GM20000 (cell line): Measurements from ENCODE around the gene SVIL.
"Not testable (repeated sequence)": the region's sequence is repeated elsewhere in the genome, so short reads cannot be mapped to it uniquely, and the experiment has no call there.

Experiments
- DNase-seq: peaks from one replicate; pipeline ENCODE4 v3.0.0; 2012; ENCODE audit warnings: low spot score
- CTCF ChIP-seq: IDR thresholded peaks from 2 replicates; pipeline ENCODE4 v1.5.1; 2012; ENCODE audit warnings: mild to moderate bottlenecking, control low read depth; ENCODE audit errors: extremely low read depth, missing control alignments

The SVIL gene

GRCh38 chr10:29621161-29621560 lies 13.6 kb downstream of the SVIL start:
- DNase-seq: no peak
- TF ChIP-seq CTCF: no peak

GRCh38 chr10:29620112-29620690 lies 14.6 kb downstream of the SVIL start:
- TF ChIP-seq CTCF: no peak
- DNase-seq: no peak

GRCh38 chr10:29619241-29619669 lies 15.5 kb downstream of the SVIL start:
- DNase-seq: no peak
- no peak for TF ChIP-seq CTCF

GRCh38 chr10:29618341-29619171 lies 16.2 kb downstream of the SVIL start:
- TF ChIP-seq CTCF: no peak
- no peak for DNase-seq

- TF ChIP-seq CTCF: no peak
- no peak for DNase-seq
These were observed 16.9 kb downstream of the SVIL start for GRCh38 chr10:29617880-29618340.

- no peak for TF ChIP-seq CTCF
- DNase-seq: no peak
These were observed 18.2 kb downstream of the SVIL start for GRCh38 chr10:29616542-29616941.

- no peak for DNase-seq
- no peak for TF ChIP-seq CTCF
These were observed 19.6 kb downstream of the SVIL start for GRCh38 chr10:29615195-29615594.

GRCh38 chr10:29614289-29614688 lies 20.5 kb downstream of the SVIL start:
- not testable (repeated sequence) for DNase-seq
